HEK293T (cell line): ENCODE measurements around the gene STX18.

ENCODE experiments used
- ARNT ChIP-seq: fragments of 450-650 bp; IDR thresholded peaks from 2 replicates; pipeline ENCODE4 v1.6.1; 2017; ENCODE audit warnings: mild to moderate bottlenecking
- BHLHE40 ChIP-seq: fragments of 450-650 bp; IDR thresholded peaks from 2 replicates; pipeline ENCODE4 v1.6.1; 2016; ENCODE audit warnings: mild to moderate bottlenecking, moderate library complexity, borderline replicate concordance
- ELF4 ChIP-seq: fragments of 450-650 bp; IDR thresholded peaks from 2 replicates; pipeline ENCODE4 v1.6.1; 2017; ENCODE audit warnings: antibody characterized with exemption
- FOXA1 ChIP-seq: fragments of 450-650 bp; IDR thresholded peaks from 2 replicates; pipeline ENCODE4 v1.6.1; 2016; ENCODE audit warnings: mild to moderate bottlenecking
- FOXM1 ChIP-seq: fragments of 450-650 bp; IDR thresholded peaks from 2 replicates; pipeline ENCODE4 v1.6.1; 2017; ENCODE audit warnings: mild to moderate bottlenecking, borderline replicate concordance
- HDGF ChIP-seq: fragments of 450-650 bp; IDR thresholded peaks from 2 replicates; pipeline ENCODE4 v1.6.1; 2017; ENCODE audit warnings: antibody characterized with exemption, borderline replicate concordance
- L3MBTL2 ChIP-seq: fragments of 450-650 bp; conservative IDR thresholded peaks from 2 replicates; pipeline ENCODE4 v1.6.1; 2016; ENCODE audit warnings: mild to moderate bottlenecking
- SP1 ChIP-seq: fragments of 450-650 bp; IDR thresholded peaks from 2 replicates; pipeline ENCODE4 v1.6.1; 2017
- SUZ12 ChIP-seq: fragments of 450-650 bp; IDR thresholded peaks from 2 replicates; pipeline ENCODE4 v1.6.1; 2016; ENCODE audit warnings: mild to moderate bottlenecking
- TF ChIP-seq, protein P1 (sequence below): fragments of 450-650 bp; IDR thresholded peaks from 2 replicates; pipeline ENCODE4 v1.6.1; 2016

DNA sequence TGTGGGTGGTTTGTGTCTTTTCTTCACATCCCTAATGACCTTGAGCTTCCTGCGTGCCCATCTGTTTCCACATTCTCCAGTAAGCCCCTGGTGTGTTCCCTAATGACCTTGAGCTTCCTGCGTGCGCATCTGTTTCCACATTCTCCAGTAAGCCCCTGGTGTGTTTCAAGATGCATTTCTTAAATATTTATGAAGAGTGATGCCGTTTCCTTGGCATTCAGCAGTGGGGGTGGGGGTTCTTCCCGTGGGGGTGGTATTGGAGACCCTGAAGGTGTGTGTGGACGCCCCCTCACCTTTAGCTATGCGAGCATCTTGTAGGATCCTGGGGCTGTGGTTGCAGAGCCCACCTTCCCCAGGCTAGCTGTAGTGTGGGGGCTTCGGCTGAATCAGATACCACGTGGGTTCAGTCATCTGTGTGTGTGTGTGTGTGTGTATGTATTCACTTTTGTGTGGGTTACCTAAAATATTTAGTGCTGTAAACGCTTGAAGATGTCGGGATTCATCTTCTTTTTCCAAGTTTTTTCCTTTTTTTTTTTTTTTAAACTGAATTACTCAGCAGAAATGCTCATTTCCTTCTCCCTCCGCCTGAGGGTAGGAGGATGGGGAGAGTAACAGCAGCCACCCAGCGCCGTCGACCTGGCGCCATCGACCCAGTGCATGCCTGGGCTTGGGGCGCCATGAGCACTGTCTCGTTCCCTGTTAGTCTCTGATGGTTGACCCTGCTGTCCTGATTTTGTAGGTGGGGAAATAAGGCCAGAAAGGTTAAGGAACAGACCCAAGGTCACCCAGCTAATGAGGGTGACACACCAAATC is 145.0 kb downstream of the STX18 start:
- TF ChIP-seq ELF4: no peak
- TF ChIP-seq BHLHE40: no peak
- no peak for TF ChIP-seq HDGF
- TF ChIP-seq SUZ12: no peak
- TF ChIP-seq FOXA1: no peak
- TF ChIP-seq SP1: no peak
- TF ChIP-seq L3MBTL2: no peak
- TF ChIP-seq ARNT: no peak
- no peak for TF ChIP-seq FOXM1
- TF ChIP-seq, protein P1, sequence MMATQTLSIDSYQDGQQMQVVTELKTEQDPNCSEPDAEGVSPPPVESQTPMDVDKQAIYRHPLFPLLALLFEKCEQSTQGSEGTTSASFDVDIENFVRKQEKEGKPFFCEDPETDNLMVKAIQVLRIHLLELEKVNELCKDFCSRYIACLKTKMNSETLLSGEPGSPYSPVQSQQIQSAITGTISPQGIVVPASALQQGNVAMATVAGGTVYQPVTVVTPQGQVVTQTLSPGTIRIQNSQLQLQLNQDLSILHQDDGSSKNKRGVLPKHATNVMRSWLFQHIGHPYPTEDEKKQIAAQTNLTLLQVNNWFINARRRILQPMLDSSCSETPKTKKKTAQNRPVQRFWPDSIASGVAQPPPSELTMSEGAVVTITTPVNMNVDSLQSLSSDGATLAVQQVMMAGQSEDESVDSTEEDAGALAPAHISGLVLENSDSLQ: no peak
